GM21528 (cell line): ENCODE results near the gene SFXN3.

Experiments
- ATAC-seq: cut with Tn5 transposase; IDR thresholded peaks from one replicate; pipeline ENCODE4 v1.9.1; 2021; ENCODE audit warnings: mild to moderate bottlenecking, moderate library complexity; ENCODE audit not compliant: unreplicated experiment, low FRiP score

Gene SFXN3

GRCh38 chr10:100998991-100999741, 31.9 kb upstream of the SFXN3 start:
- peak; percentile 44 for ATAC-seq

- ATAC-seq = no peak
Observed at GRCh38 chr10:100999742-101000126, 31.3 kb upstream of the SFXN3 start, which contains the start of gene LZTS2. TSS of gene LZTS2 (plus strand) at chr10:100999808. CDS start at chr10:101002539, 2,731 bp downstream.

GRCh38 chr10:101000127-101000914, 30.7 kb upstream of the SFXN3 start:
- no peak for ATAC-seq

GRCh38 chr10:101000915-101001658, 29.9 kb upstream of the SFXN3 start:
- ATAC-seq = no peak

GRCh38 chr10:101001659-101002035, 29.4 kb upstream of the SFXN3 start:
- no peak for ATAC-seq

- no peak for ATAC-seq
Observed at GRCh38 chr10:101002456-101002855, 28.6 kb upstream of the SFXN3 start.

GRCh38 chr10:101003639-101004206, 27.3 kb upstream of the SFXN3 start:
- ATAC-seq = no peak

- ATAC-seq = no peak
Observed at GRCh38 chr10:101005361-101005760, 25.7 kb upstream of the SFXN3 start.

- ATAC-seq = no peak
Observed at GRCh38 chr10:101005869-101006567, 25.0 kb upstream of the SFXN3 start.

GRCh38 chr10:101006593-101007098, 24.4 kb upstream of the SFXN3 start:
- no peak for ATAC-seq

- no peak for ATAC-seq
Observed at GRCh38 chr10:101007099-101007711, 23.8 kb upstream of the SFXN3 start.

GRCh38 chr10:101007915-101008822, 22.9 kb upstream of the SFXN3 start:
- ATAC-seq = no peak

- no peak for ATAC-seq
Observed at GRCh38 chr10:101008823-101009423, 22.1 kb upstream of the SFXN3 start.

GRCh38 chr10:101010329-101010728, 20.7 kb upstream of the SFXN3 start:
- ATAC-seq = no peak

GRCh38 chr10:101011517-101012423, 19.3 kb upstream of the SFXN3 start:
- ATAC-seq = no peak

- peak; percentile 73 for ATAC-seq
Observed at GRCh38 chr10:101012525-101013364, 18.3 kb upstream of the SFXN3 start.
